ENCODE results near the gene CARD11.

GRCh38 chr7:2919256-2919655 is 124.4 kb downstream of the CARD11 start:
- no peak for TF ChIP-seq CTCF (conservative IDR thresholded peaks at IDR 0.05 in 1 of 2, IDR thresholded peaks at IDR 0.05 in 1 of 2; ENCODE audit: extremely low read depth in 1 of 2, insufficient read depth in 1 of 2, low read depth in 1 of 2, low read length in 2 of 2)
- no peak for TF ChIP-seq EZH2 (IDR thresholded peaks at IDR 0.05; ENCODE audit: borderline replicate concordance, low read length)
